SK-N-MC (cell line): ENCODE results near the gene OAS1.

ENCODE experiments used
- EZH2 ChIP-seq: fragments of 200-600 bp; sonication (generic); IDR thresholded peaks from one replicate; pipeline ENCODE4 v1.6.1; 2017; ENCODE audit warnings: antibody characterized with exemption
- FOXP2 ChIP-seq: optimal IDR thresholded peaks from 2 replicates; pipeline ENCODE3; 2011; ENCODE audit warnings: mild to moderate bottlenecking, moderate library complexity; ENCODE audit not compliant: insufficient read depth; ENCODE audit errors: extremely low read length, control extremely low read depth
- POLR2AphosphoS5 ChIP-seq: IDR thresholded peaks from 2 replicates; pipeline ENCODE4 v1.6.1; 2012; ENCODE audit warnings: mild to moderate bottlenecking, low read depth, low read length, borderline replicate concordance

DNA sequence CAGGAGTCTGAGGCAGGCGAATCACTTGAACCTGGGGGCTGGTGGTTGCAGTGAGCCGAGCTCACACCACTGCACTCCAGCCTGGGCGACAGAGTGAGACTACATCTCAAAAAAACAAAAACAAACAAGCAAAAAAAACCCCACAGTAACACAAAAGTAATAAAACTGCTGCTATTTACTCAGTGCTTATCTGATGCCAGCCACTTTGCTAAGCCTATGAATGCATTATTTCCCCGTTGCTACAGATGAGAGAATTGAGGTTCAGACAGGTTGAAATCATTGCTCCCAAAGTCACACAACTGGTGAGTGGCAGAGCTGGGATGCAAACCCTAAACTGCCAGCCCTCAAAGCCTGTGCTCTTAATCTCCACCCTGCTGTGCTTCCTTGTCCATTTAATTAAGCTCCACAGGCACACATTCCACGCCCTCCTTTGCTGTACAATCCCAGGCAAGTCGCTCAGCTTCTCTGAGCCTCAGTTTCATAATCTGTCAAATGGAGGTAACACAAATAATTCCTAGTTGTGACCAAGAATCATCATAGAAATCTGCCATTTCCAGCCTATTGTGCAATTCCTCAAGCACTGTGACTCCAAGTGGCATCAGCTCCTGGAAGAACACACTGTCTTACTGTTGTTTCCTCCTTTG, 25.8 kb downstream of the OAS1 start:
- TF ChIP-seq POLR2AphosphoS5 (no peak), EZH2 (no peak), FOXP2 (no peak)
